ENCODE data around the gene SLC1A3.

Gene SLC1A3

DNA sequence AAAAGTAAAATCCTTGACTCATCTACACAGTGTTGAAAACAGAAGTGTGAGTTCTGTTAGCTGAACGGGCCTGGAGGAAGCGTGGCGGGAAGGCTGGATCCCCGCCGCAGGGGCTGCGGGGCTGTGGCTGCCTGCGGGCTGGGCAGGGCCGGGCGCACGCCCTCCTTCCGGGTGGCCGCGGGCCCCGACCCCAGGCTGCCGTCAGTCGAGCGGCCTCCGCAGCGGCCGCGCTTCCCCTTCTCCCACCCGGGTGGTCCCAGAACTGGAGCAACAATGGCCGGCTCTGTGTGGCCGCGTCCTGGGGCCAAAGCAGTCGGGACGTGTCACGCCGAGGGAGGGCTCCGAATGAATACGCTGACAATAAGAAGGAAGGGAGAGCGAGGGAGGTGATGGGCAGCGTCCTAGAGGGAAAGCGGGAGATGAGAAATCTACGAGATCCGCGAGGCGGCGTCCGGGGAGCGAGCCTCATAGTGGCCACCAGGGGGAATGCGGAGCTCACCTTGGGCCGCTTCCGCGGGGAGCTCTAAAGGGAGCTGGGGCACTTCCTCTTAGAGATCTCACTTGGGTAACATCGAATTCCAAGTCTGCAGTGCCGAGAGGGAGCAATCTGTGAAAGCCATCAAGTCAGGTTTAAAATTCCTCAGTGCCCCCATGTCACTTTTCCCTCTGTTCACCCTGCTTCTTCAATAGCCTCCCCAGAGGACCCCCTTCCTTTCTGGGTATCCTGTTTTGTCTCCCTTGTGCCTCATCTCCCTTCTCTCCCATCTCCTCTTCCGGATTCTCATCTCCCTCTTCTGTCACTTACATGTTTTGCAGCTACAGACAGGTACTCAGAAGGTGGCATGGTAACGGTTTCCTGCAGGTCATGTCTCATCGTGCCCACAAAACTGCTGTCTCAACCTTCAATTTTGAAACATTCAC is 83.9 kb downstream of the SLC1A3 start:
- DNase-seq: peak; percentile 83

DNA sequence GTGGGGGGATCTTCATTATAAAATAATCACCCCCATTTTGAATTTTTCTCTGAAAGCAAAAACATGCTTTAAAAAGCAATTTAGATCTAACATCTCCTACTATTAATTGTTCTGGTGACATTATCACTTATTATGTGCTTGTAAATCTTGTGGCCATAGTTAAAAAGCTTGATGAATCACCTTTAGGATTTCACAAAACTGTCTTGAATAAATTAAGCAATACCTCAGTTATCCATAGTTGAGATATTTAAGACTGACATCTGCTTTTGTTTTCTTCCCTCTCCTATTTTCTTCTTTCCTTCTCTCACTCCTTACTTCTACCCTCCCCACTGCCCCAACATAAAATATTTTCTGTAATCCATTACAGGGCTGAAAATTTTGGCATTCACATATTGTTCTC is 84.8 kb downstream of the SLC1A3 start:
- no peak for DNase-seq

DNA sequence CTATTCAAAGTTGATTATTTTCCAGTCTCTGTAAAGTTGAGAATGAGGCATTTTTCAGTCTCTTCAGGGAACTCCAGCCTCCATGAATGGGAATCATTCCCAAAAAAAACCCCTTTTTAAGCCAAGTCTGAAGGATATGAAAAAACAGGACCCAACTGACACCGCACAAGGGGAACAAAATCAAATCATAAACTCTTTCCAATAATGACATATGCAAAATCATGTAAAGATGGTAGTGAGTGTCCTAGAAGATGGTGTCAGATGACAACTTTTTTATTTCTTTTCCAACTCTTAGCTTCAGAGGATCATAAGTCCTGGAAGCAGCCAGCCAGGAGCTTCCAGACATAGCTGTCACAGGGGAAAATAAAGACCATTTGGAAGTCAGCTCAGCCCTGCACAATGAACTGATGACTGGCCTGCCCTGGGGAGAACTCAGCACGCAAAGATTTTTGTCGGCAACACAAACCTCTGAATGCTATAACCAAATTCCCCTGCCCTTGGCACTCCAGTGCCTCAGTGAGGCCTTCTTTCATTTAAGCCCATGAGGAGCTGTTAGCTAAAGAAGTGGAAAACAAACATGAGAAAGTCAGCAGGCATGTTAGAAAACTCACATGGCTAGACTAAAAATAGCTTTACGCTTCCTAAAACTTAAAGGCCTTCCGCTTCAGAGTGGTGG is 85.4 kb downstream of the SLC1A3 start:
- no peak for DNase-seq

DNA sequence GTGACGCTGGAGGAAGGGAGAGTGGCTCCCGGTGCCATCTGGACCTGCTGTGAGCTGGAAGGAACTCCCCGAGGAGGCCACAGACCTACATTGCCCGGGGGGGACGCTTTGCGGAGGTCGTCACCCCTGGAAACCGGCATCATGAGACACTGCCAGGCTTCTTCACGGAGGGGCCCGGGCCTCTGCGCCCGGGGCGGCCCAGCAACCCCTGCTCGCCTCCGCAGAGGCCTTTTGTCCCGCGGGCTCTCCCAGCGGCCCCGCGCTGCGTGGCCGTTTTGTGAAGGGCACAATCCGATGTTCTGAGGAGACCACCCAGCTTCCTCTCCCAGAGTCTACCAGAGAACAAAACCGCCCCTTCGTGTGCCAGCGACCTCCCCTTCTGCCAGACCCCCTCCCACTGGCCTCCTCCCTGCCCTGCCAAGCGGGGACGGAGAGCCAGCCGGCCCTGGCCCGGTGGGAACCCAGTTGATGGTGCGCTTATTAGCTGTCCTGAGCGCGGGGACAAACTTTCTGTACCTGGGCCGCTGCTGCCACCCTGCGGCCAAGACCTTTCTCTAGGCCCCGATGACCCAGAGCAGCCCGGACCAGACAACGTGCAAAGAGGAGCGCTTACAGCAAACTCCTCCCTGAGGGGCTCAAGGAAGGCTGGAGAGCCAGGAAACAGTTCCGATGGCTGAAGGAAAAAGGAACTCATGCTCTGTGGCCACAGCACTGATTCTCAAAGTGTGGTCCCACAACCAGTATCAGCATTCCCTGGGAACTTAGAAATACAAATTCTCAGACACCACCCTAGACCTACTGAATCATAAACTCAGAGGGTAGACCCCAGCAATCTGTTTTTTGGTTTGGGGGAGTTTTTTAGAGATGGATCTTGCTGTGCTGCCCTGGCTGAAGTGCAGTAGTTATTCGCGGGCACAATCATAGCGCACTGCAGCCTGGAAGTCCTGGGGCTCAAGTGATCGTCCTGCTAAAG is 86.7 kb downstream of the SLC1A3 start:
- peak; percentile 38 for DNase-seq

DNA sequence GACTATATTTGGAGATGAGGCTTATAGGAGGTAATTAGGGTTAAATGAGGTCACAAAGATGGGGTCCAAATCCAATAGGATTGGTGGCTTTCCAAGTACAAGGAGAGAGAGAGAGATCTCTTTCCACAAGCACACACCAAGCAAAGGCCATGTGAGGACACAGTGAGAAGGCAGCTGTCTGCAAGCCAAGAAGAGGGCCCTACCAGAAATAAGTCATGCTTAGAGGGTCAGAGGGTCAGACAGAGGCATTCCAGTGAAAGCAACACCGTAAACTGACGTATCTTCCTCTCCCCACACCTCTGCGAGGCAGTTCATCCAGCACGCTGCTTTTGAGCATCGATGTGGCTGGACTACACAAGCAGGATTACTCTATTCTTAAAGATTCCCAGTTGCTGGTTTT is 87.9 kb downstream of the SLC1A3 start:
- no peak for DNase-seq

DNA sequence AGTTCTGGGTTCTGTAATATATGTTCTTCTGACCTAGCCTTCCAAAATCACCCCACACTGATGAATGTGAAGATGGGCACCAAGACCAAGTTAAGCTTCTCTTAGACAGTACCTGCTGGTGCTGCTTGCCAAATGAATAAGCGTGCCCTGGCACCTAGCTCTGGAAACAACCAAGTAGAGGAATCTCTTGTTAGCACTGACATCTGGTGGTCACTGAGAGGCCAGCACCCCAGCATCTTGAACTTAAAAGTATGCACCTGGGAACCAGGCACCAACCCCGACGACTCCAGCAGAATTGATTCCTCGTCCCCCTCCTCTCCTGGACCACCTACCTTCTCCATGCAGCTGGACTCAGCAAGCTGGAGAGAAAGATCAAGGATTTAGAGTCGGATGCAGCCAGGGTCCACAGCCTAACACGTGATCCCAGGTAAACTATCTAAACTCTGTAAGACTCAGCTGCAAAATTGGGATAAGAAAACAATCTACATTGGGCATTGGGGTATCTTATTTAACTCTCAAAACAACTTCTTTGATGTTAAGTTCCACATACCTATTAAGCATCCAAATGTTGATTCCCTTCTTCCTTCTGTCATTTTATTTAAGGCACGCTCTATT is 89.8 kb downstream of the SLC1A3 start:
- DNase-seq: peak; percentile 48

DNA sequence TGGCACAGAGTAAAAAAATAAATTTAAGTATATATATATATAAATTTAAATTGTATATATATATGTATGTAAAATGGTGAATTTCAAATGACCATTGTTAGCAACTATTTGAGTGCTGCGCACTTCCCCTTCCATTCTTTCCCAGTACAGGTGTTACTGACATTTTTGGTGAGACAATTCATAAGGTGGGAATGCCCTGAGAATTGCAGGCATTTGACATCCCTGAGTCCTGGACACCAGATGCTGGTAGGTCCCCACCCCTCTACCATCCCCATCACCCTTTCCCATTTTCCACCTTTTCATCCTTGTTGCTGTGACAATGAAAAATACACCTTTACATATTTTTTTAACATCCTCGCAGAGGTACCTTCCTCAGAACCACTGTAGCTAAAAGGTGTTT is 91.6 kb downstream of the SLC1A3 start:
- DNase-seq: no peak

DNA sequence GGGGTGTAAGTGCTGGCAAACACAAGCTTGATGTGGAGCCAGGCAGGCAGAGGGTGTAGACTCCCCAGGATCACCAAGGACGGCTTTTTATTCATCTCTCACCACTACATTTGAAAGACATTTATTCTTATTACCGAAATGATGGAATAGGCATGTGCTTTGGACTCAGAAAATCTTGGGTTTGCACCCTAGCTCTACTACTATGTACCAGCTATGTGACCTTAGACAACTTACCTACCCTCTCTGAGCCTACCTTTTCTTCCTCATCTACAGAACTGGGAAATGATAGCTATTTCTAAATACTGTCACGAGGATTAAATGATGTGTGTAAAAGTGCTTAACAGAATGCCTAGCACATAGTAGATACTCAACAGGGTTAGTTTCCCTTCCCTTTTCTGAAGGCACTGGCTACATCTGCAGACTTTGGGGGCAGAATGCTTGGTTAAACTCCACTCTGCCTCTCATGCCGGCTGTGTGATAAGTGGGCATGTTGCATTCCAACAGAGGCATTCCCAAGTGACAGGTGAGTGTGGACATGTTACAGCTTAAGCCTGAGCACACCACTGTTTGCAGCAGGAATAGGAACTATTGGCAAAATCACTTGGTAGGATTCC is 94.8 kb downstream of the SLC1A3 start:
- DNase-seq: no peak

DNA sequence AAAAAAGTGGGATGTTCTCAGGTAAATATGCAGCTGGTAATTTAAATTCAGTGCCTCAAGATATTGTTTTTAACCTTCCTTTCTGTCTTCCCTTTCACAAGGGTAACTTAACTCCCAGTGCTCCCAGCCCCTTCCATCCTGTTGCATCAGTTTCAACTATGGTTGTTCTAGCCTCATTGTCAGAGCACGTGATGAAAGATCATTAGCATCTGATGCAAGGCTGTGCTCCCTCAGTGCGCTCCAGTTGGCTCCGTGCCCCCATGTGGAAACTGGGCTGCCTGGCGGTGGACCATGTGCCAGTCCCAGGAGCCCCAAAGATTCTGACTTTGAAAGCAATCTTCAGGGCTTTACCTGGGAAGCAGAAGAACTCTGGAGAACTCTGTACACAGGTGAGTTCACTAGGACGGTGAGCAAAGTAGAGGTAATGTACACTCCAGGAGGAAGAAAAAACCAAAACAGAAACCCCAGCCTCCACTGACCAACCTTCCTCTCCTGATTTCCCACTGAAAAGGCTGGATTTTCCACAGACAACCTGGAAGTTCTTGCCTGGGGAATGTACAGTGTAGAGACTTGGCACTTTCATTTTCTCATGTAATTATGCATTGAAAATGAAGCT is 96.9 kb downstream of the SLC1A3 start:
- DNase-seq: no peak

DNA sequence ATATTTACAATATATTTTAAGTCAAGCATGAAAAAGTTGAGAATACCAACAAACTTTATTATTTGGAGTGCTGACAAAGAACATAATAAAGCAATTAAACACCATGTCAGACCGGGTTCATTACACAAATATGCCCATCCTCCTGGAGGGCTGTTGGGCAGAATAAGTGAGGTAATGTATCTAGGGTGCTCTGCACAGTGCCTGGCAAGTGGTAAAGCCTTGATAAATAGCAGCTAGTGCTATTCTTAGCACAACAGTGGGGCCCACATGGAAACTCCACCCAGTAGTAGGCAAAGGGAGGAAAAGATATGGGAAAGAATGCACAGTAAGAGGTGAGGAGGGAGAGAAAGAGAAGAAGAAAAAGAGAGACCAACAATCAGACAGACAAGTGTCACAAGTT is 97.7 kb downstream of the SLC1A3 start:
- DNase-seq: no peak

DNA sequence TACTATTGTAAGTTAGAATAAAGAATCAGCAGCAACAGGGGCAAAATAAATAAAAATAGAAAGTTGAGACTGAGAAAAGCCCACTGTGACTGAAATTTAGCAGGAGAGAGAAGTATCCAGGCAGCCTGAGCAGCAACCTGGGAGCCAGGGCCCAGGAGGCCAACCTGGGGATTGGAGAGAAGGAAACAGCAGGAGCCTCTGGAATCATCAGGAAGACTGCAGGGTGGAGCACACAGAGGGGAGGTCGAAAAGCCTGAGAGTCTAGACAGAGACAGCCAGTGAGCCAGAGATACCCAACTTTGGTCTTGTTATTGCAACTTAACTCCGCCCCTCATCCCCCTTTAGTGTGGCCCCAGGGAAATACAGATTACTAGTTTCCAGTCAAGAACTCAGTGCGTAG is 98.6 kb downstream of the SLC1A3 start:
- no peak for DNase-seq

DNA sequence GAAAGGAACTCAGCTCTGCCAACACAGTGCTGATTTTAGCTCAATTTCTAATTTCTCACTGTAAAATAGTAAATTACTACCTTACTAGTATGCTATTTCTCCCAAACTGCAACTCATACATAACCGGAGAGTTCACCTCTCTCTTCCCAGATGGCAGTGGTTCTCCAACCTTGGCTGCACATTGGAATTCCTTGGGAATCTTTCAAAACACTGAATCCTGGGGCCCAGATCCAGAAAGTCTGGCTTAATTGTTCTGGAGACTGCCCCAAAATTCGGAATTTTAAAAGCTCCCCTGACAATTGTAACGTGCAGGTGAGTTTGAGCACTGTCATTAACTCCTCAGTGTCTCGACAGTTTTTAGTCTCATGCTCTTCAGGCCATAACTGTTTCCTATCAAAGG is 100.3 kb downstream of the SLC1A3 start:
- no peak for DNase-seq

DNA sequence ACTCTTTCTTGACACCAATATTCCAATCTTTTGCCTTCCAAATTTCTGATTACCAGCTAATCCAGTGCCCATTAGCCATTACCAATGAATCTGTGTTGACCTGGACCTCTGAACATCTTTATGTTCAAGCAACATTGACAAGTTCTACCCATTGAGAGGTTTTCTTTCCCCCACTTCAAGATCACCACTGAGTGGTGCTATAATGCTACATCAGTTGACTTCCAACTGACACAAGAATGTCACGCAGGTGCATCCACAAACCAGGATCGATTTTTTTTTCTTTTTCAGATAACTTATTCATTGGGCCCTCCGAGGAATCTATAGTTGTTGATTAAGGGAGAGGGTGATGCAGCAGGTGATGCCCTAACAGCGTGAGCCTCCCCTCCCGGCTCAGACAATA is 102.6 kb downstream of the SLC1A3 start:
- DNase-seq: no peak

DNA sequence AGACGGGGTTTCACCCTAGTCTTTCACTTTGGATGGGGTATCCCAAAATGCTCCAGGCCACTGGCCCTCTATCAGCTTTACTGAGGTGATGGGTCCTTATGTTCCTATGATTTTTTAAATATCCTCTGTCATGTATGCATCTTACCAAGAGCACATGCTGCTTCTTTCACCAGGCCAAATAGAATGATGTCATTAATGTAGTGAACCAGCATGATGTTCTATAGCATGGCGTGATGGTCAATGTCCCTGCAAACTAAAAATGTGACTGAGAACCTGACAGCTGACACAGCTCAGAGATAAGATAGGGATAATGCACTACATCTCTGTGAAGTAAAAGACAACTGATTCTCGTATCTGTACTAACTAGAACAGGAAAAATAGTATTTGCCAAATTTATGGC is 103.6 kb downstream of the SLC1A3 start:
- no peak for DNase-seq

DNA sequence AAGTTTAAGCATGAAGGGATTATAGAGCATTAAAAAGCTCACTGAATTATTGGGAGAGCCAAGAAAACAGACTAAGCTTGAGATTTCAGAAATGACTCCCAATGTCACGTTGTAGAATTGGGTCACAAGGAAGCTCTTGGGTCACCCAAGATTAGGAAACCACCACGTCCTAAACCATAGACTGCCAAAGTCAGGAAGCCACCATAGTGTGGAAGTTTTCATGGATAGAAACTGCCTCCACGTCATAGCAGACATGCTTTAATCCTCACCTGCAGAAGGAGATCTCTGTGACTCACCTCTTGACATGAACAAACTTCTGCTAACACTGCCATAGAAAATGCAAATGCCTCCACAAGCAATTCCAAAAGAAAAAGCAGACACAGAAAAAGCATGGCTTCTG is 106.3 kb downstream of the SLC1A3 start:
- DNase-seq: no peak

DNA sequence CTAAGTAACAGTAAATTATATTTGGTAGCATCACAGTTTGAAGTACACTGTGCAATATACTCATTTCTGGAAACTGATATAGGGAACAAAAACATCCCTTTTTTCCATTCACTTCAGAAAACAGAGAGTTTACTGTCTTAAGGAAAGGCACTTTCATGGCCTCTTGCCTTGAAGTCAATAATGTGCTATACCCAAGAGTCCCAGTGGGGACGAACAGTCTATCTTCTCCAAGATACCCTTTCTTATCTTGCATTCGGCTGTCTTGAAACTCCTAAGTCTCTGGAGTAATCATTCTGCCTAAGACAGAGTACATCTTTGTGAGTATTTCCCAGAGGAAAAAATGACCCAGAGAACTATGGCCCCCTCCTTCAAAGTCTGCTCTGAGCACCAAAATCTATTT is 107.1 kb downstream of the SLC1A3 start:
- no peak for DNase-seq

DNA sequence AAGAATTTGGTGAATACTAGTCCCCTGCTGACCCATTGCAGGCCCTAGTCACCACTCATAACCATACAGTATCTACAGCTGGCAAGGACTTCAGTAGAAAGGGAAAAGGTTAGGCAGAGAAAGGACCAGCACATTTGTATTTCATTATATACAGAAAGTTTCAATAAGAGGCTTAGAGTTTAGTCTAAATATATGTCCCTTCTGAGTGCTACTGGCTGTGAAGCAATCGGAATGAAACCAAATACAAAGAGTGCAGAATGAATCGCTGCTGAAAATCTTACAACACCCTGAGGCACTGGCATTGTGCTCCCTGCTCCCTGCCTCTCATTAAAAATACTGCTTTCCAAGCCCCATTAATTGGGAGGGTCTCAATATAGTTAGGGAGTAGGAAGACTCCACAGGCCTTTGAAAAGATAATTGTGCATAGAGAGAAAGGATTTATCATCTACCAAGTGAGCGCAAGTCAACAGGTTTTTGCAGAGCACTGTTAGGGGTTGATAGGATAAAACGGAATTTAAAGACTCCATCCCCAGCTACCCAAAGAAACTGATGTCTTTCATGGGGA is 110.8 kb downstream of the SLC1A3 start:
- no peak for DNase-seq

DNA sequence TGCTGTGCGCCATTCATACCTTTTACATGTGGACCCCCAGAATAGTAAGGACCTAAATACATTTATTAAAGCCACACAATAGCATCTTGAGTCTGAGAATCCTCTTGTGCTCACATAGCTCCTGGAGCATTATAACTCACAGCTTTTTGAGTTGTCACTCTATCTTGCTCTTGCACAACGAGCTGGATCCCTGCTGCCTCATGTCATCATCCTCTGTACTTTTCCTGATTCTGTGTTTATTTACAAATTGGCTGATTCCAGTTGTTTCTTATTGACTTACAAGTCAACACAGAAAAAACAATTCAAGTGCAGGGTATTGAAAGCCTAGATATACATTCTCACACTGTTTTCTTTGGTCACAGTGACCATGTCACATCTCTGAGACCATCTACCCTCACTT is 112.9 kb downstream of the SLC1A3 start:
- no peak for DNase-seq

DNA sequence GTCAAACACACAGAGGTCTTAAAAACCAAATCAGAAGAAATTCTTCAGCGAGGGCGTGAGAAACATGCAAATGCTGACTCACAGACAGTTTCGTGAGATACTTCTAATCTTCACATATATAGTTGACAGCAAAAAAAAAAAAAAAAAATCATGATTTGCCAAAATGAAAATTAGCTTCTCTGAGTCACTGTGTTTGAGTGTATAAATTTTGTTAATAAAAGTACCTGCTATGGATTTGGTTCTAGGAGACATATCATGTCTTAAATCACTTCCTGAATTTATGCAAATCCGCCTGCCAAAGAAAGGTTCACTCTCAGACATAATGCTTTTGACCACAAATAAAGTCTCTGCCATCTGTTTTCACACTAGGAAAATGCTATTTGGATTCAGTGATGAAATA is 114.3 kb downstream of the SLC1A3 start:
- no peak for DNase-seq

DNA sequence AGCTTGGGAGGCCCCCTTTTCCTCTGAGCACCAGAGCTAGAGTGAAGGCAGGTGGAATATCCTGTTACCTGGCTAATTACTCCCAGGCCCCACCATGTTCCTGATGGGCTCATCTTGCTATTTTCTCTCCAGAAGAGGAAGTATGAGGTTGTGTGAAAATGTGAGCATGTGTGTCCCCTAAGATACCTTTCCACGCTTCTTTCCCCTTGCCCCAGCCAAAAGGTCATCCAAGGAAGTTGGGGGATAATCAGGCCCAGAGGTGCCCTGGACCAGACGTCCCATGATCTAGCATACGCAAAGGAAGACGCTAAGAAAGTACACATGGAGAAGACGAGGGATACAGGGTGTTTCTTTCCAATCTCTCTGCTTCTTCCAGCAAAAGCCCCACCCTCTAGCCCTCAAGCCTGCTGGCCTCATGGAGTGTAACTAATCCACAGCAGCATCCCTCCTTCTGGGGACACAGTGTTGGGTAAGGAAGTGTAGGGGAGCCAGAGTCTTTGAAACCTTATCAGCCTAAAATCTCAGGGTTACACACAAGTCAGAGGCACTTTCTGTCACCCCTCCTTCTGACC is 115.3 kb downstream of the SLC1A3 start:
- DNase-seq: no peak

DNA sequence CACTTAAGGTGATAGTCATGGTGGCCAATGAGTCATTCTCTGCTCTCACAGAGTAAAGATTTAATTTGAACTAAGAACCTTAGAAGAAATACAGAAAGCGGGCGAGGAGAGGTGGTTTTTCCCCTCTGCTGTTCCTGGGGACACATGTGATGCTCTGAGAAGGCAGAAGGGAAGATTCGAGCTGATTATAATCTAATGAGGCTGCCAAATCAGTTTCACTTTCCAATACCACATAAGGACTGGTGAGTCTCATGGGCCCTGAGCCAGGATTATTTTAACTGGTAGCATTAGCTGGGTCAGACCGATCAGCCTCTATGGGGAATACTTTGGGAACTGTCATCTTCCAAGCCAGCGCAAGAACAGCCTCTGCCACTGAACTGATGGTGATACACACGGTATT is 116.5 kb downstream of the SLC1A3 start:
- no peak for DNase-seq
